SK-MEL-5 (cell line): ENCODE measurements around the gene ATP6V0C. TPM values are rescaled to one million over a fixed set of nuclear protein-coding genes. Genes with fewer than 3 reads are reported as not detected.

Experiments
- DNase-seq: peaks from one replicate; pipeline ENCODE4 v3.0.0-alpha.2; 2016; ENCODE audit warnings: low read depth, low spot score
- in situ Hi-C: cut with HindIII; loops from 2 replicates; pipeline ENCODE4 v1.10.0; 2016; ENCODE audit warnings: low sequenced_read_pairs, high pct_unique_total_duplicates, low pct_unique_long_range_greater_than_20kb
- total RNA-seq: library from RNA; depleted of rRNA; stranded (reverse); fragments of >200 nt; shearing (Covaris generic); gene quantifications from 2 replicates; pipeline ENCODE4 v1.2.3, GENCODE V29; 2014

ATP6V0C gene
- total RNA-seq, 1 experiment from 2014 or later = 77.8 TPM

- no peak for DNase-seq
- in situ Hi-C loops = no loop called here
Observed at GRCh38 chr16:2517954-2518605, 4.3 kb downstream of the ATP6V0C start.

DNA sequence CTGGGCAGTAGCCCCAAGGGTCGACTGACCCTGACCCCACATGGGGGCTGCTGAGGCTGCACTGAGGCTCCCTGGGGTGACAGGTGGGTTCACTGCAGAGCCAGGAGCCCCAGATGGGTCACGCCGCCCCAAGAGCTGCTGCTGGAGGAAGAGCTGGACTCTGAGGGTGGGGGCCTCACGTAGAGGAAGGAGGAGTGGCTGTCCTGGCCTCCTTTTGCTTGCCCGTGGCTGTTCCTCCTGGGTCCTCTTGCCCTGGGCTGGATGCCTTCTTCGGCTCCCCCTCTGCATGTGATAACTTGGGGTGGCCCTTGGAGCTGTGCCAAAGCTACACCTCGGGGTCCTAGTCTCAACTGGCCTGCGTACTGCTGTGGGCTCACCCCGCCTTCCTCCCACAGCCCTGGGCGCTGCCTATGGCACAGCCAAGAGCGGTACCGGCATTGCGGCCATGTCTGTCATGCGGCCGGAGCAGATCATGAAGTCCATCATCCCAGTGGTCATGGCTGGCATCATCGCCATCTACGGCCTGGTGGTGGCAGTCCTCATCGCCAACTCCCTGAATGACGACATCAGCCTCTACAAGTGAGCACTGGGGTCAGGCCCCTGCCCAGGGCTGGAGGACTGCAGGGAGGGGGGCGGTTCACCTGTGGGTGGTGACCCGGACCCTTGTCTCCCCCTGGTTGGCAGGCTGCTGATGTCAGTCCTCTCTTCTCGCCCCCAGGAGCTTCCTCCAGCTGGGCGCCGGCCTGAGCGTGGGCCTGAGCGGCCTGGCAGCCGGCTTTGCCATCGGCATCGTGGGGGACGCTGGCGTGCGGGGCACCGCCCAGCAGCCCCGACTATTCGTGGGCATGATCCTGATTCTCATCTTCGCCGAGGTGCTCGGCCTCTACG, 5.3 kb downstream of the ATP6V0C start:
- in situ Hi-C loops = no loop called here
- DNase-seq = no peak

DNA sequence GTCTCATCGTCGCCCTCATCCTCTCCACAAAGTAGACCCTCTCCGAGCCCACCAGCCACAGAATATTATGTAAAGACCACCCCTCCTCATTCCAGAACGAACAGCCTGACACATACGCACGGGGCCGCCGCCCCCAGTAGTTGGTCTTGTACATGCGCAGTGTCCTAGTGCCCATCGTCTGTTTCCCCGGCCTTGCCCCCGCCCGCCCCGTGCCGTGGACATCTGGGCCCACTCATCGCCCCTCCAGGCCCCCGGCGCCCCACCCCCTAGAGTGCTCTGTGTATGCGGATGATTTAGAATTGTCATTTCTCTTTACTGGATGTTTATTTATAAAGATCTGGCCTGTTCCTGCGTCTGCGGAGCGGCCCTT, 5.9 kb downstream of the ATP6V0C start:
- DNase-seq = no peak
- in situ Hi-C loops = no loop called here

DNA sequence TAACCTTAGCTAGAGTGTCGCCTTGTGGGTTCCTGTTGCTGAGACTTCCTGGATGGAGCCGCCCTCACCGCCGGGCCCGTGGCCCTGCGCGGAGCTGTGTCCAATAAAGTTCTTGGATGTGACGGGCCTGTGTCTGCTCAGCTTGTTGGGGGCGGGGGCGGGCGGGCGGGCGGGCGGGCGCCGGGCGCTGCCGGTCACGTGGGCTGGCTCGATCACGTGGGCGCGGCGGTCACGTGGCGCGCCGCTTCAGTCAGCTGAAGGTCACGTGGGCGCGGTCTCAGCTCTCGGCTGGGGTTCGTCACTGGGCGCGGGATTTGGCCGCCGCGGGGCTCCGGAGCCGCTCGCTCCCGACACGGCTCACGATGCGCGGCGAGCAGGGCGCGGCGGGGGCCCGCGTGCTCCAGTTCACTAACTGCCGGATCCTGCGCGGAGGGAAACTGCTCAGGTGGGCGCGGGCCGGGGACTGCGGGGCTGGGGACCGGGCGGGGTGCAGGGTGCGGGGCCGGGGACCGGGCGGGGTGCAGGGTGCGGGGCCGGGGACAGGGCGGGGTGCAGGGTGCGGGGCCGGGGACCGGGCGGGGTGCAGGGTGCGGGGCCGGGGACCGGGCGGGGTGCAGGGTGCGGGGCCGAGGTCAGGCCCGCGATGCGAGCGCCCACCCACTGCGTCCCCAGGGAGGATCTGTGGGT, 6.5 kb downstream of the ATP6V0C start, which contains the start of gene AMDHD2:
TSS of gene AMDHD2 (plus strand) at position 275 of the 687 bp plus-strand sequence. CDS start at position 363, 88 bp downstream.
- peak; percentile 88 for DNase-seq
- in situ Hi-C loops = no loop called here

DNA sequence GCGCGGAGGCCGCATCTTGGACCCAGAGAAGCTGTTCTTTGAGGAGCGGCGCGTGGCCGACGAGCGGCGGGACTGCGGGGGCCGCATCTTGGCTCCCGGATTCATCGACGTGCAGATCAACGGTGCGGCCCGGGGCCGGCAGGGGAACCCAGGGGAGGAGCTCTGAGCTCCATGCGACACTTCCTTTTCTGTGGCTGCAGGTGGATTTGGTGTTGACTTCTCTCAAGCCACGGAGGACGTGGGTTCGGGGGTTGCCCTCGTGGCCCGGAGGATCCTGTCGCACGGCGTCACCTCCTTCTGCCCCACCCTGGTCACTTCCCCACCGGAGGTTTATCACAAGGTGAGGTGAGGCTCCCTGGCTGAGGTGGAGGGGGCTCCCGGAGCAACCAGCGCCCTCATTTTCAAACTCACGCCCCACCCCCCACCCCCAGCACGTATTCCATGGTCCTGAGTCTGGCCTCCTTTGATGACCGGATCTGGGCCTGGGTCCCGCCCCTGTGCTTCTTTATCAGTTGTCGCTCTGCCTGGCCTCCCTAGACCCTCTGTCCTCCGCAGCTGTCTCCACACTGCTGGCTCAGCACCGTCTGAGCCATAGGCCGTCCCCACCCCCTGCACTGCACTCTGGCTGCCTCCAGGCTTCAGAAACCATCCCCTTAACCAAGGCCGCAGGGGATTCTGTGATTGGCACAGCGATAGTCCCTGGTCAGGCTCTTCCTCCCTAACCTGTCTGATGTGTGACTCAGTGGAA, 7.2 kb downstream of the ATP6V0C start:
- in situ Hi-C loops = no loop called here
- DNase-seq = peak; percentile 48

DNA sequence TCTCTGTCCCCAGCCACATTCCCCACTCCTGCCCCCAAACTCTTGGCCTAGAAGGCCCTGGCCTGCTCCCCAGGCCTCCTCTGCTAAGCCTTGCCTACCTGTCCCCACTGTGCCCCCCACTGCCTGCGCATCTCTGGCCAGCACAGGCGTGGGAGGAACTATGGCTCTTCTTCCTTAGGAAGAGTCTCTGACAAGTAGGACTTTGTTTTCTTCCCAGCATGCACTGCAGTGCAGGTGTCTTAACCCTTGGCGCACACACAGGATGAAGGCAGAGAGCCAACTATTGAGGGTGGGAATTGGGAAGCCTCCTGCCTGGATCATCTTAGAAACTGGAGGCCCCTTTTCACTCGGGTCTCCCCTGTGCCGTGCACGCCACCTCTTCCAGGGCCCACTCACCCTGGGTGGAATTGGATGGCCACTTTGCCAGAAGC, 10.1 kb downstream of the ATP6V0C start:
- in situ Hi-C loops = no loop called here
- DNase-seq = no peak

GRCh38 chr16:2524339-2524938, 10.7 kb downstream of the ATP6V0C start:
- in situ Hi-C loops = no loop called here
- no peak for DNase-seq

DNA sequence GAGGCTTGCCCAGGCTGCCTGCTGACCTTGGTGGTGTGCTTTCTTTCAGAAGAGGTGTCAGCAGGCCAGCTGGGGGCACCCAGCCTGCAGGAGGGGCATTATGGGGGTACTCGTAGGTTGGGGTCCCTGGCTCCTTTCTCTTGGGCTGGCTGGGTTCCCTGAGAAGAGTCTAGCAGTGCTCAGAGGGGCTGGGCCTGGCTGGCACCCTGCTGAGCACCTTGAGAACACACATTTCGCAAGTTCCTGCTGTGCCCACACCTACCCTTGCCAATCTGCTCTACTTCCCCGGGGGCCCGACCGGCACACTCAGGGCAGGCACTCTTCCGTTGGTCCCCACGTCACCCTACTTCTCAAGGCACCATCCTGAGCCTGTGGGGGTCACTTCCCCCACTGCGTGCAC, 12.4 kb downstream of the ATP6V0C start:
- in situ Hi-C loops = no loop called here
- no peak for DNase-seq

DNA sequence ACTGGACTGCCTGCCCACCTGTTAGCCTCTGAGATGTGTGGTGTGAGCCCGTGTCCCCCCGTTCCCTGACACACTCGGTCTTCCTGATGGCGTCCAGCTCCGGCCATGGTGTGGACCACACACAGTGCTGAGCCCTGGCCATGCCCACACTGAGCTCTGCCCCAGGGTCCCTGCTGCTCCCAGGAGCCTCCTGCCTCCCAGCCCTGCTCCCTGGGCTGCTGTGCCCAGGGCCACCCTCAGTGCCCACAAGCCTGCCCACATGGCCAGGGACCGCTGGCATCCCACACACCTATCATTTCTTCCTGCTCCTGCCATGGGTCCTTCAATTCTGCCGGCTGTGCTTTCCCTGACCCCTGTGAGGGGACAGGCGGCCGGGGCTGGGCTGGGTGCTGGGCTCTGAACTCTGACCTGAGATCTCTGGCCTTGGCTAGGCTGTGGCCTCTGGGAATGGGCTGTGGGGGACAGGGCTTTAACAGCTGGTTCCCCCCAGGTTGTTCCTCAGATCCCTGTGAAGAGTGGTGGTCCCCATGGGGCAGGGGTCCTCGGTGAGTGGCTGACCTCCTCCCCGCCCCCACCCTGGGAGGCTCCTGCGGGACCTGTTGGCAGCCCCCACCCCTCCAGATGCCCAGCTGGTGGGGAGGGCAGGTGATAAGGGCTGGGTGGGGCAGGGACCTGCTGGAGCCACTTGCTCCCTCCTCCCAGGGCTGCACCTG, 13.5 kb downstream of the ATP6V0C start:
- in situ Hi-C loops = no loop called here
- DNase-seq = no peak

- no peak for DNase-seq
- in situ Hi-C loops = no loop called here
Observed at GRCh38 chr16:2527784-2528100, 14.0 kb downstream of the ATP6V0C start.

DNA sequence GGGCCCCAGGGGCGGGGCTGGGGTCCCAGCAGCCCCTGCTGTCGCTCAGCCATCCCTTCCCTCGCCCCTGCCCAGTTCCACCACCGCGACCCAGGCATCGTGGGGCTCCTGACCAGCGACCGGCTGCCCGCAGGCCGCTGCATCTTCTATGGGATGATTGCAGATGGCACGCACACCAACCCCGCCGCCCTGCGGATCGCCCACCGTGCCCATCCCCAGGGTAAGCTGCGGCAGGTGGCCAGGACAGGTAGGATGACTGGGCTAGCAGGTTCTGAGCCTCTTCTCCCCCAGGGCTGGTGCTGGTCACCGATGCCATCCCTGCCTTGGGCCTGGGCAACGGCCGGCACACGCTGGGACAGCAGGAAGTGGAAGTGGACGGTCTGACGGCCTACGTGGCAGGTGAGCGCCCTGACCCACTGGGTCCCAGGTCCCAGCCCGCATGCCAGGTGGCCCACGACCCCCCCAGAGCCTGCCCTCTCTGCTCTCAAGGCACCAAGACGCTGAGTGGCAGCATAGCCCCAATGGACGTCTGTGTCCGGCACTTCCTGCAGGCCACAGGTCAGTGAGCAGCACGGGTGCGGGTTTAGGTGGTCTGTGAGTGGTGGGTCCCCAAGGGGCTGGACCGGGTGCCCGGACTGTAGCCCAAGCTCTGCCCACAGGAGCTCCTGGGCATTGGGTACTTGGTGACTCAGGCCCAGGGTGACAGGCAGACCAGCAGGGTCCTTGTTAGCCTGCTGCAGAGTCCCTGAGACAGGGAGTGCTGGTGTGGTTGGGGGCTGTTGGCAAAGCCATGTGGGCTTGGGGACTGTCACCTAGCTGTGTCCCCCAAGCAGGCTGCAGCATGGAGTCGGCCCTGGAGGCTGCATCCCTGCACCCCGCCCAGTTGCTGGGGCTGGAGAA, 14.7 kb downstream of the ATP6V0C start:
- DNase-seq = no peak
- in situ Hi-C loops = no loop called here

DNA sequence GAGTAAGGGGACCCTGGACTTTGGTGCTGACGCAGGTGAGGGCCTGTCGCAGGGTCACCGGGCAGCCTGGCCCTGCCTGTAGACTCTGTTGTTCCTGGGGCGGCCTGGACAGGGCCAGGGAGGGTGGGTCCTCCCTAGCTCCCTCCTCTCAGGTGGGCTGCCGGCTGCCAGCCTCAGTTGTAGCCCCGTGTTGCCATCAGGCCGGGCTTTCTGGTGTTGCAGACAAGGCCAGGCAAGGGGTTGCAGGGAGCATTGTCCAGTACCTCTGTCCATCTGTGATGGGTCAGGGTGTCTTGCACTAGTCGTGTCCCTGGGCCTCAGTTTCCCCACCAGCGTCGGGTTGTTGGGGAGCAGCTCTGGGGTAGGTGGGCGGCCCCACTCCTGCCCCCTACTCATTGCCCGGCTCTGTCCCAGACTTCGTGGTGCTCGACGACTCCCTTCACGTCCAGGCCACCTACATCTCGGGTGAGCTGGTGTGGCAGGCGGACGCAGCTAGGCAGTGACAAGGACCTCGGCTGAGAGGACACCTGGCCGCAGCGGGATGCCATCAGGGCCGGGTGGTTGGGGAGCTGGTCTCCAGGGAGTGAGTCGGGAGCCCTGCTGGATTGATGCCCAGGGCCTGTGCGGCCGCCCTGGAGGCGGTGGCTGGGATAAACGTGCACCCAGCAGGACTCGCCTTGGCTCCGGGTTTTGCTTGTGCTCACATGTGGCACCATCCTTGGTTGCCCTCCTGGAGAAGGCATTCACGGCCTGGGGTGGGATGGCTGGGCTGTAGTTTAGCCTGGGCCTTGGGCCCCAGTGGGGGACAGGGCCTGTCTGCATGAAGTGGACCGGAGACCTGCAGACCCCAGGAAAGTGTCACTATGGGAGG, 15.5 kb downstream of the ATP6V0C start:
- in situ Hi-C loops = no loop called here
- DNase-seq = no peak

- DNase-seq = no peak
- in situ Hi-C loops = no loop called here
Observed at GRCh38 chr16:2529961-2530628, 16.3 kb downstream of the ATP6V0C start.

GRCh38 chr16:2530629-2531318, 17.0 kb downstream of the ATP6V0C start:
- in situ Hi-C loops = no loop called here
- DNase-seq = no peak
